Esophagus squamous epithelium (tissue), 5 donors: ENCODE measurements around the gene GABBR2. TPM values are rescaled to one million over a fixed set of nuclear protein-coding genes. Genes with fewer than 3 reads are reported as not detected.

Experiments
- DNase-seq: peaks from one replicate; lab custom pipeline; 2025; lab: John Stamatoyannopoulos, UW
- H3K27ac ChIP-seq, 4 donors: fragments of 200-600 bp; sonication (generic); one replicate each; pipeline ENCODE4 v1.5.1; 2016 to 2019; ENCODE audit warnings: mild to moderate bottlenecking in 1 of 4
- H3K27me3 ChIP-seq, 4 donors: fragments of 200-600 bp; sonication (generic); 1 replicate in 3 of 4; 2 replicates in 1 of 4; pipeline versions ENCODE4 v1.5.1 to v1.6.0; 2017 to 2021; ENCODE audit warnings: antibody characterized with exemption in 1 of 4
- H3K36me3 ChIP-seq, 3 donors: fragments of 200-600 bp; sonication (generic); one replicate each; pipeline ENCODE4 v1.5.1; 2016 to 2019
- H3K4me1 ChIP-seq, 3 donors: fragments of 200-600 bp; sonication (generic); one replicate each; pipeline ENCODE4 v1.5.1; 2017 to 2019
- H3K4me3 ChIP-seq, 4 donors: fragments of 200-600 bp; sonication (generic); 1 replicate in 3 of 4; 2 replicates in 1 of 4; pipeline ENCODE4 v1.5.1; 2016 to 2019; ENCODE audit warnings: mild to moderate bottlenecking in 2 of 4, moderate library complexity in 1 of 4
- H3K9me3 ChIP-seq, 3 donors: fragments of 200-600 bp; sonication (generic); one replicate each; pipeline ENCODE4 v1.5.1; 2016 to 2019
- CTCF ChIP-seq, 6 experiments: fragments of 450-650 bp in 4 of 6; fragments of 200-600 bp in 2 of 6; sonication (generic) in 2 of 6; IDR thresholded peaks; one replicate each; pipeline ENCODE4 v1.5.1; 2016 to 2019; ENCODE audit warnings: antibody characterized with exemption in 6 of 6, mild to moderate bottlenecking in 4 of 6, moderate library complexity in 4 of 6
- POLR2A ChIP-seq, 4 donors: fragments of 450-650 bp; IDR thresholded peaks; one replicate each; pipeline ENCODE4 v1.6.1; 2017; ENCODE audit warnings: antibody characterized with exemption in 4 of 4, mild to moderate bottlenecking in 4 of 4, moderate library complexity in 3 of 4
- WGBS, 2 donors: methylation state at CpG; one replicate each; pipeline ENCODE4 v1.1.5; 2018; 5-methylcytosine and 5-hydroxymethylcytosine counted together
- intact Hi-C: fragments of 100-400 bp; cut with DNase I; formaldehyde crosslinking; loops from one replicate; pipeline ENCODE4 v1.15.0; 2022
- total RNA-seq, 4 donors: library from RNA; depleted of rRNA; stranded (reverse); fragments of >200 nt; gene quantifications; one replicate each; pipeline ENCODE4 v1.1.0, GENCODE V29; 2016
- donor health status: DM: yes; HTN: yes; CAD: no.

Gene GABBR2
- total RNA-seq, 4 donors from 2014 or later, result not detected

- Histone ChIP-seq H3K4me1 (no peaks in the 10 kb centered on the region), H3K27me3 (no peaks in the 10 kb centered on the region), H3K9me3 (no peaks in the 10 kb centered on the region), H3K36me3 (no peaks in the 10 kb centered on the region), H3K27ac (no peak overlapping the region), H3K4me3 (no peak overlapping the region)
- TF ChIP-seq CTCF (IDR thresholded peaks at IDR 0.05), result no peak
- no peak for TF ChIP-seq POLR2A (IDR thresholded peaks at IDR 0.05)
- WGBS, 2 donors, result 80 to 82% methylated on average over 4 of the region's 4 CpGs
- intact Hi-C loops, result no loop called here
- DNase-seq, result no peak
These were observed 381.5 kb downstream of the GABBR2 start for GRCh38 chr9:98327249-98327561.

- Histone ChIP-seq H3K4me3 (no peak overlapping the region), H3K27ac (no peak overlapping the region), H3K27me3 (no peaks in the 10 kb centered on the region), H3K36me3 (no peaks in the 10 kb centered on the region), H3K9me3 (no peaks in the 10 kb centered on the region), H3K4me1 (no peaks in the 10 kb centered on the region)
- DNase-seq, result no peak
- no peak for TF ChIP-seq POLR2A (IDR thresholded peaks at IDR 0.05)
- no peak for TF ChIP-seq CTCF (IDR thresholded peaks at IDR 0.05)
- intact Hi-C loops, result no loop called here
- WGBS, 2 donors, result 63 to 84% methylated on average over 3 of the region's 3 CpGs
These were observed 382.1 kb downstream of the GABBR2 start for GRCh38 chr9:98326459-98327248.

DNA sequence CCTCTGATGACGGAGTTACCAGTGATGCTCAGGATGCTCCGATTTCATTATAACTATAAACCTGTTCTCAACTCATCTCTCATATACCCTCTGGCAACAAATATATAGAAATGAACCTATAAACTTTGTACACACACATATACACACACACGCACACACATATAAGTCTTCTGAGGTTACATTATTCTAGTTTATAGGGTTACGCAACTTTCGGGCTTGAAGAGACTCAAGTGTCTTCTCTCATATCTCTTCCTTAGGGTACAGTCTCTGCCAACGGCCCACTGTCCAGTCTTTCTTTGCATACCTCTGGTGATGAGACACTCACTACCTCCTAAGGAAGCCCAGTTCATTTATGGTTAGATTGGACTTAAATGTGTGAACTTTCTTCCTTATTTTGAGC is 383.9 kb downstream of the GABBR2 start:
- H3K4me1 ChIP-seq, result no peaks in the 10 kb centered on the region
- DNase-seq, result no peak
- H3K27me3 ChIP-seq, result no peaks in the 10 kb centered on the region
- H3K4me3 ChIP-seq, result no peak overlapping the region
- intact Hi-C loops, result no loop called here
- no peaks in the 10 kb centered on the region for H3K36me3 ChIP-seq
- H3K27ac ChIP-seq, result no peak overlapping the region
- no peaks in the 10 kb centered on the region for H3K9me3 ChIP-seq
- TF ChIP-seq POLR2A (IDR thresholded peaks at IDR 0.05), result no peak
- TF ChIP-seq CTCF (IDR thresholded peaks at IDR 0.05), result no peak
- WGBS, 2 donors, result 71 to 80% methylated on average over 6 of the region's 6 CpGs

- H3K9me3 ChIP-seq, result no peaks in the 10 kb centered on the region
- 76 to 80% methylated on average over 2 to 5 of the region's 6 CpGs for WGBS, 2 donors
- no peaks in the 10 kb centered on the region for H3K36me3 ChIP-seq
- no peaks in the 10 kb centered on the region for H3K4me1 ChIP-seq
- H3K27ac ChIP-seq, result no peak overlapping the region
- TF ChIP-seq CTCF (IDR thresholded peaks at IDR 0.05) (no peak), POLR2A (IDR thresholded peaks at IDR 0.05) (no peak)
- DNase-seq, result no peak
- no peaks in the 10 kb centered on the region for H3K27me3 ChIP-seq
- no peak overlapping the region for H3K4me3 ChIP-seq
- intact Hi-C loops, result no loop called here
These were observed 385.0 kb downstream of the GABBR2 start for GRCh38 chr9:98323831-98324135.

- TF ChIP-seq CTCF (IDR thresholded peaks at IDR 0.05), result no peak
- TF ChIP-seq POLR2A (IDR thresholded peaks at IDR 0.05), result no peak
These were observed 385.5 kb downstream of the GABBR2 start for GRCh38 chr9:98323051-98323830.

More at GRCh38 chr9:98323051-98323830, 385.5 kb downstream of the GABBR2 start:
- no peaks in the 10 kb centered on the region for H3K9me3 ChIP-seq
- no peaks in the 10 kb centered on the region for H3K36me3 ChIP-seq
- no peak for DNase-seq
- no peak overlapping the region for H3K4me3 ChIP-seq
- H3K27me3 ChIP-seq, result no peaks in the 10 kb centered on the region
- intact Hi-C loops, result no loop called here
- H3K4me1 ChIP-seq, result no peaks in the 10 kb centered on the region
- WGBS, 2 donors, result 80 to 89% methylated on average over 5 of the region's 11 CpGs
- H3K27ac ChIP-seq, result no peak overlapping the region
